Skin epidermis (tissue), 12 donors: ENCODE measurements around the gene AP4M1.
A peak's percentile ranks its signal among the peaks of the same experiment; 100 is the strongest.

Experiments
- H3K27ac ChIP-seq, 21 experiments: fragments of 200-600 bp; sonication (generic) in 11 of 21; one replicate each; pipeline ENCODE4 v1.5.0; 2020; ENCODE audit warnings: mild to moderate bottlenecking in 3 of 21, inconsistent platforms in 2 of 21, moderate library complexity in 2 of 21
- H3K4me3 ChIP-seq, 7 experiments: fragments of 200-600 bp; sonication (generic) in 2 of 7; one replicate each; pipeline ENCODE4 v1.5.0; 2020; ENCODE audit warnings: inconsistent platforms in 2 of 7, mild to moderate bottlenecking in 2 of 7, moderate library complexity in 1 of 7

AP4M1 gene

GRCh38 chr7:100152937-100153666 is 51.7 kb downstream of the AP4M1 start:
- peak overlapping the region in 1 of 21 experiments; percentile 57 for H3K27ac ChIP-seq
- H3K4me3 ChIP-seq, result no peak overlapping the region

DNA sequence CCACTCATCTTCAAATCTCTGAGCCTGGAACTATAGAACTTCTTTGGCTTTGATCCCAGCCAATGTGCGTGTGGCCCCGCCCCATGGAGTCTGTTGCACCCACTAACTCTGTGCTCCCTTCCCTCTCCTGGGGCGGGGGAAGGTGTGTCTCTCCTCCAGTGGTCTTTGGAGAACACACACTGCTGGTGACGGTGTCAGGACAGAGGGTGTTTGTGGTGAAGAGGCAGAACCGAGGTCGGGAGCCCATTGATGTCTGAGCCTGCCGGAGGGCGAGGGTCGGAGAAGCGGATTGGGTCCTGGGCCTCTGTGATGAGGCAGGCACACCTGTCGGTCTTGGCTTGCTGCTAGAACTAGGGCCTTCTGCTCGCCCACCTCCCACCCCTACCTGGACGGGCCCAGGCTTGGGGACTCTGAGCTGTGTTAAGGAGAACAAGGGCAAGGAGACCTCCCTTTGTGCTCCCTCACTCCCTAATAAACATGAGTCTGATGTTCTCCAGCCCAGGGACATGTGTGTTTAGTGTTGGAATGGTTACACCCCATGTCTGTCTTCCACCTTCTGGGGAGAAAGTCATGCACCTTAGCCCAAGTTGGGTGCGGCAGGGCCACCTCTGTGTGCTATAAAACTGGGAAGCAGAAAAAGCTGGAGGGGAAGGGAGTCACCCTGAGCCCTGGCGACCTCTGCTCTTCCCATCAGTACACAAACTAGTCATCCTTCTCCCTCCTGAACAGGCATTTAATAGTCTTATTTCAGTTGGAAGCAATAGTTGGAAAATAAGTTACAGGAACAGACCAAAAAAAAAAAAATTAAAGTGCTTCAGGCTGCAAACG is 52.5 kb downstream of the AP4M1 start:
- no peak overlapping the region for H3K4me3 ChIP-seq
- peak overlapping the region in 9 of 21 experiments; percentile 1 to 57 (median 30) for H3K27ac ChIP-seq

- no peak overlapping the region for H3K4me3 ChIP-seq
- H3K27ac ChIP-seq, result peak overlapping the region in 8 of 21 experiments; percentile 1 to 57 (median 30)
Measured at GRCh38 chr7:100154651-100155491, 53.4 kb downstream of the AP4M1 start.

DNA sequence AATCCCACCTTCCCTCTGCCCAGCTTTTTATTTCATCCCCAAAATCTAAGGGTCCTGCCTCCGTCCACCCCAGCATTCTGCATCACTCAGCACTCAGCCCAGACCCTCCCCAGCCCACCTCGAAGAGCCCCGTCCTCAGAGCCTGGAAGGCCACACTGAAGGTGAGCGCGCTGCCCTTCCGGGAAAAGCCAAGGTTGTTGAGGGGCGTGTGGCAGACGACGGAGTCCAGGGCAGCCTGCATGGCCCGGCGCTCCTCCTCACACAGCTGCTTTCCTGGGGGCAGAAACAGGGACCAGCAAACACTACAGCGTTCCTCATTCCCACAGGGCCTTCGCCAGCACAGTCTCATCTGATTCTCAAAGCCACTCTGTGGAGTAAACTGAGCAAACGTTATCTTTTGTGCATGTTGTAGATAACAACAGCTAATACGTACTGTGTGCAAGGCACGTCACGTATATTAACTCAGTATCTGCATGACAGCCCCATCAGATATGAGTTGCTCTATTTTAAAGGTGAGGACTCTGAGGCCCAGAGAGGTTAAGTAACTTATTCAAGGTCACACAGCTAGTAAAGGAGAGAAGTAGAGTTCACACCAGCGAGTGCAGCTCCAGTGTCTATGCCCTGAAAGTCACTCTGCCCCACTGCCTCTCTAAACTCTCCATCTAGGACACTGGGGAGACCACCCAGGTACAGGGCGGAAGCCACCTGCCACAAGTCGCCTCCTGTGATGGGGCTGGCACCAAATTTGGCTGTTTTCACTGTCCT is 54.3 kb downstream of the AP4M1 start:
- H3K27ac ChIP-seq, result no peak overlapping the region

GRCh38 chr7:100156331-100157068 is 55.1 kb downstream of the AP4M1 start:
- H3K4me3 ChIP-seq, result peak overlapping the region in 1 of 7 experiments; percentile 99

More for the DNA sequence above, 54.3 kb downstream of the AP4M1 start:
- H3K4me3 ChIP-seq, result no peak overlapping the region

DNA sequence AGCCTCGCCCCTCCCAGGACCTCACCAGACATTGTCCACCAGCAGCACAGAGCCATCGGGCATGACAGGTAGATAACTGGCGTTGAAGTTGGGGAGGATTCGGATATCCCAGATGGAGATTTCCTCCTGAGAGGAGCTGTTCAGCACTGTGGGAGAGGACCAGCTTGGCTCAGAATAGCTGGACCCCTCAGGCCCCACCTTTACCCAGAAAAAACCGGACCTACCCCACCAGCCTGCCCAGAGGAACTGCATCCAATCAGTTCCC is 55.6 kb downstream of the AP4M1 start:
- H3K4me3 ChIP-seq, result peak overlapping the region in 4 of 7 experiments; percentile 88 to 99 (median 94)
- H3K27ac ChIP-seq, result peak overlapping the region in 11 of 21 experiments; percentile 7 to 97 (median 91)

More at GRCh38 chr7:100156331-100157068, 55.1 kb downstream of the AP4M1 start:
- H3K27ac ChIP-seq, result peak overlapping the region in 8 of 21 experiments; percentile 7 to 97 (median 90)

GRCh38 chr7:100157334-100158228 is 56.1 kb downstream of the AP4M1 start:
- H3K27ac ChIP-seq, result peak overlapping the region; percentile 27 to 97 (median 90)
- H3K4me3 ChIP-seq, result peak overlapping the region; percentile 54 to 99 (median 88)
